IgD-negative memory B cell (primary cell): ENCODE data around the gene EEF1E1. TPM values are rescaled to one million over a fixed set of nuclear protein-coding genes. Genes with fewer than 3 reads are reported as not detected.
A peak's percentile ranks its signal among the peaks of the same experiment; 100 is the strongest.

Experiments
- H3K27ac Mint-ChIP-seq, 3 donors: one replicate each; pipeline ENCODE4 v1.8.0; 2020 to 2022; ENCODE audit warnings: mild to moderate bottlenecking in 3 of 3, mixed read lengths in 3 of 3, moderate library complexity in 1 of 3
- H3K27me3 Mint-ChIP-seq: one replicate; pipeline ENCODE4 v1.8.0; 2021; ENCODE audit warnings: mixed read lengths
- H3K36me3 Mint-ChIP-seq: one replicate; pipeline ENCODE4 v1.8.0; 2020; ENCODE audit warnings: mild to moderate bottlenecking, mixed read lengths
- H3K4me1 Mint-ChIP-seq, 3 donors: one replicate each; pipeline ENCODE4 v1.8.0; 2020 to 2022; ENCODE audit warnings: mixed read lengths in 3 of 3, mild to moderate bottlenecking in 1 of 3
- H3K4me3 Mint-ChIP-seq, 4 donors: one replicate each; pipeline ENCODE4 v1.8.0; 2020 to 2022; ENCODE audit warnings: mild to moderate bottlenecking in 4 of 4, mixed read lengths in 4 of 4, moderate library complexity in 3 of 4
- H3K9me3 Mint-ChIP-seq, 3 donors: one replicate each; pipeline ENCODE4 v1.8.0; 2020 to 2021; ENCODE audit warnings: mixed read lengths in 3 of 3, mild to moderate bottlenecking in 1 of 3
- polyA plus RNA-seq: library from polyadenylated mRNA; unstranded; fragments of 300-500 nt; fragmentation: Illumina TruSeq; gene quantifications from one replicate; pipeline ENCODE4 v1.2.3, GENCODE V29; 2021

Gene EEF1E1
- 54.9 TPM for polyA plus RNA-seq

DNA sequence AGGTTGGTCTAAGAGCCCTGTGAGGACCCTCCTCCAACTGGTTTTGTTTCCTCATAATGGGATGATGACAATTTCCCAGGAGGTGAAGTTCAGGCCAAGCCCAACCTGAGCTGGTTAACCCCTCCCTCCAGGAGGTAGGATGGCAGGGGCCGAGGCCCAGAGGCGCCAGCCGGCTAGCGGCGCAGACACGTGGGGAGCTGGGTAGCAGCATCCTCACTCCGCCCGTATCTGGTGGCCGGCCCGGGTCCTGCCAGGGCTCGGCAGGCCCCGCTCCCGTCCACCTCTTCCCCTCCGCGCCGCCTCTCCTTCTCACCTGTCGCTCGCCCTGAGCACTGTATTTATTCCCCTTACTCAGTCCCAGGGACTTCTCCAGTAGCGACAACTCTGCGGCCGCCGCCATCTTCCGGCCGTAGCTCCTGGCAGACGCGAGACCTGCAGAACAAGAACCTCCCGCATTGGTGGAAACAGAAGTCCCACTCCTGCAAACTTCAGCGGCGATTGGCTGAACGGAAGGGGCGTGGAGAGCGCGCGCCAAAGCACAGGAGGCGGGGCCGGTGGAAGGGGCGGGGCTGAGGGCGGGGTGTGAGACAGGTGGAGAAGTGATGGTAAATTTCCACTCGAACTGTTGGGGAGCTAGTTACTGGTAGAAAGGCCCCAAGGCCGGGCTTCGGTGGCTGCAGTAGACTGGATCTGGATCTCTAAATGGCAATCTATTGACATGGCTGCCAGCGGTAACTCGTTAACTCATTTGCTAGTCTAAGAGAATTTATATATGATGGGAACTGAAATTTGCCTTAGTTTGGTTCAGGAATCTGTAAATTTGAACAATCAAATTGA lies at the start of gene EEF1E1:
TSS of gene EEF1E1 (minus strand) at position 427 of the 837 bp plus-strand sequence. CDS start at position 400, 27 bp downstream.
- H3K9me3 Mint-ChIP-seq: peaks cover 0 to 2% (median 0%) of the 10 kb centered on the region in 3 donors
- peak within 1 kb of the TSS; percentile 96 to 100 (median 98) for H3K4me3 Mint-ChIP-seq
- peaks cover 21 to 26% (median 23%) of the 10 kb centered on the region in 3 donors for H3K4me1 Mint-ChIP-seq
- peaks cover 3% of the 10 kb centered on the region for H3K36me3 Mint-ChIP-seq
- peaks cover 11% of the 10 kb centered on the region for H3K27me3 Mint-ChIP-seq
- peak within 1 kb of the TSS; percentile 91 to 98 (median 95) for H3K27ac Mint-ChIP-seq

DNA sequence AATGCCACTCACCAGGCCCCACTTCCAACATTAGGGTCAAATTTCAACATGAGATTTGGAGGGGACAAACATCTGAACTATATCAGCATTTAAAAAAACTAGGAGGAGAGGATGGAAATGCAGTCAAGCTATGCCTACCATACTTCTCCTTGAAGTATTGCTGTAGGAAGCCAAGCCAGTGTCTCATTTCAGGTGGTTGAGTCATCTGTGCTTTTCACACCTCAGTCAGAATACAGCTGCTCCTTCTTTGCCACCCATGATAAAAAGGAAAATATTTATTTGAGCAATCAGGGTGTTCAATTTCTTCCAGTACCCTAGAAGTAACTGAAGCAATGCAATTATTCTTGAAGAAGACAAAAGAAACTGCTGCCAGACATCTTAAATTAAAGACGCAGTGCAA lies 47.0 kb upstream of the EEF1E1 start:
- H3K9me3 Mint-ChIP-seq: no peaks in the 10 kb centered on the region
- H3K27me3 Mint-ChIP-seq: peaks cover 10% of the 10 kb centered on the region
- H3K4me1 Mint-ChIP-seq: no peaks in the 10 kb centered on the region

DNA sequence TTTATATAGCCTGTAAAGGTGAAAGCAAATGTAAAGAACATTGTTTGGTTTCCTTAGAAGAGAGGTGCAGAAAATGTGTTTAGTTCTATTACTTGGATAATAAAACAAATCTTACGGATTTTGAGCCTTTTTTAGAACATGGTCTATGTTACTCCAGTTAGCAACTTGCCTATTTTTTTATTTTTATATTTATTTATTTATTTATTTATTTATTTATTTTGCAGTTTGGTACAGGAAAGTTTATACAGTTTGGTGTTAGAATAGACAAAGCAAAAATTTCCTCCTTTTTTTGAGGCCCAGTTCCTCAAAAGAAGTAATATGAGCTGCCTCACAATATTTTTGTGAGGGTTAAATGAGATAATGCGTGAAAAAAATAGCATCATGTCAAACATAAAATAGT lies 41.6 kb upstream of the EEF1E1 start:
- H3K27me3 Mint-ChIP-seq: peaks cover 9% of the 10 kb centered on the region
- H3K27ac Mint-ChIP-seq: peak overlapping the region in 1 of 3 donors; percentile 43
- H3K9me3 Mint-ChIP-seq: peaks cover 0 to 2% (median 0%) of the 10 kb centered on the region in 3 donors
- no peaks in the 10 kb centered on the region for H3K36me3 Mint-ChIP-seq
- no peak overlapping the region for H3K4me3 Mint-ChIP-seq
- no peaks in the 10 kb centered on the region for H3K4me1 Mint-ChIP-seq

More for the DNA sequence above, 47.0 kb upstream of the EEF1E1 start:
- H3K27ac Mint-ChIP-seq: no peak overlapping the region
- no peaks in the 10 kb centered on the region for H3K36me3 Mint-ChIP-seq
- H3K4me3 Mint-ChIP-seq: no peak overlapping the region

DNA sequence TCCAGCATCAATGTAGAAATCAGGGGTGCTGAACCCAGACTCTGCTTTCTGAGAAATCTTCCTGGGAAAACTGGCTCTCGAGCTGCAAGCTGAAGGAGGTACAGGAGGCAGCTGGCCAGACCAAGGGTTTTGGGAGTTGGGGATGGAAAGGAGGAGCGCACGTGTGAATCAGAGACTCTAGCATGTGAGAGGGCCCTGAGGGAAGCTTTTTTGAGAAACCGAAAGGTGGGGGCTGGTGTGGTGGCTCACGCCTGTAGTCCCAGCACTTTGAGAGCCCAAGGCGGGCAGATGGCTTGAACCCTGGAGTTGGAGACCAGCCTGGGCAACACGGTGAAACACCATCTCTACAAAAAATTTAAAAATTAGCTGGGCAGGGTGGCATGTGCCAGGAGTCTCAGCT lies 37.1 kb upstream of the EEF1E1 start:
- no peaks in the 10 kb centered on the region for H3K36me3 Mint-ChIP-seq
- no peak overlapping the region for H3K4me3 Mint-ChIP-seq
- H3K4me1 Mint-ChIP-seq: no peaks in the 10 kb centered on the region
- H3K9me3 Mint-ChIP-seq: peaks cover 0 to 2% (median 0%) of the 10 kb centered on the region in 3 donors
- no peak overlapping the region for H3K27ac Mint-ChIP-seq
- peaks cover 13% of the 10 kb centered on the region for H3K27me3 Mint-ChIP-seq

DNA sequence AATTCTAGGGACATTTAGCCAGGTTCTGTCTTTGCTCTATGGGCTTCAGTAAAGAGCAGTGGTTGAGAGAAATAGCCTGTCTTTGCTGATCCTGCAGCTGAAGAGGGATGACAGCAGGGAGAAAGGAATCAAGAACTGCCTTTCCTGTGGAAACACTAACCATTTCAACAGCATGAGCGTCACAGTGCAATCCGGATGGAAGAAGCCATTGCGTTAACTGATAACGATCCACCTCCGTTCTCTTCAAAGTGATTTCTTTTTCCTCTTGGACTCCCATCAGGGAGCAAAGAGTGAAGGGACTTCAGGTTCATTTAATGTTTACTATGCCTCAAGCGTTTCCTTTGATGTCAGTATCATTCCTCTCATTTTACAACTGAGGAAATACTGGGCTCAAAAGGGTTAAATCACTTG lies 35.2 kb upstream of the EEF1E1 start:
- Mint-ChIP-seq H3K36me3 (no peaks in the 10 kb centered on the region), H3K27ac (no peak overlapping the region), H3K27me3 (peaks cover 11% of the 10 kb centered on the region), H3K9me3 (peaks cover 0 to 2% (median 0%) of the 10 kb centered on the region in 3 donors), H3K4me1 (no peaks in the 10 kb centered on the region), H3K4me3 (no peak overlapping the region)

DNA sequence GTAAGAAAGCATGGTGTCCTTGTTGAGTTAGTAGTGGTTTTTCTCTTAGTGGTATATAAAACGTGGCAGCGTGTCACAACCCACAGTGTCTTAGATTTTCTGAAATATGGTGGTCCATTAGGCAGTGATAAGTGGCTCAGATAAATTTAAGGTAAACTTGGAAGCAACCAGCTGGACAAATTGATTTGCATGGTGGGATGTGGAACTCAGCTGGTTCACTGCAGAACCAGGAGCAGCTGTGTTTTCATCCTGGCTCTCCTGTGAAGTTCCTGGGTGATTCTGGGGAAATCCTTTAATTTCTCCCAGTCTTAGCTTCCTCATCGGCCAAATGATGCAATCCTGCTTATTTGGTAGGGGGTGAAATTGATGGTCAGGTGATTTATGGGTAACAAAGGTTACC lies 32.9 kb upstream of the EEF1E1 start:
- peaks cover 15% of the 10 kb centered on the region for H3K27me3 Mint-ChIP-seq
- H3K36me3 Mint-ChIP-seq: no peaks in the 10 kb centered on the region
- no peak overlapping the region for H3K27ac Mint-ChIP-seq
- H3K4me1 Mint-ChIP-seq: no peaks in the 10 kb centered on the region
- no peak overlapping the region for H3K4me3 Mint-ChIP-seq
- H3K9me3 Mint-ChIP-seq: peaks cover 0 to 4% (median 0%) of the 10 kb centered on the region in 3 donors

DNA sequence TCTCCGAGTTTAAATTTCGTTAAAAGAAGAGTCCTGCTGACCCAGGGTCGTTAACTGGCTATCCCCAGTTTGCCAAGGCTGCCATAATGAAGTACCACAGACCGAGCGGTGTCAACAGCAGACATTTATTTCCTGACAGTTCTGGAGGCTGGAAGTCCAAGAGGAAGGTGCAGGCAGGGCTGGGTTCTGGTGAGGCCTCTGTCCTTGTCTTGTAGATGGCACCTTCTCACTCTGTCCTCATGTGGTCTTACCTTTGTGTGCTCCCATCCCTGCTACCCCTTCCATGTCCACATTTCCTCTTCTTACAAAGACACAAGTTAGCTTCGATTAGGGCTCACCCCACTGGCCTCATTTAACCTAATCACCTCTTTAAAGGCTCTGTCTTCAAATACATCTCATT lies 29.8 kb upstream of the EEF1E1 start:
- peaks cover 14% of the 10 kb centered on the region for H3K27me3 Mint-ChIP-seq

DNA sequence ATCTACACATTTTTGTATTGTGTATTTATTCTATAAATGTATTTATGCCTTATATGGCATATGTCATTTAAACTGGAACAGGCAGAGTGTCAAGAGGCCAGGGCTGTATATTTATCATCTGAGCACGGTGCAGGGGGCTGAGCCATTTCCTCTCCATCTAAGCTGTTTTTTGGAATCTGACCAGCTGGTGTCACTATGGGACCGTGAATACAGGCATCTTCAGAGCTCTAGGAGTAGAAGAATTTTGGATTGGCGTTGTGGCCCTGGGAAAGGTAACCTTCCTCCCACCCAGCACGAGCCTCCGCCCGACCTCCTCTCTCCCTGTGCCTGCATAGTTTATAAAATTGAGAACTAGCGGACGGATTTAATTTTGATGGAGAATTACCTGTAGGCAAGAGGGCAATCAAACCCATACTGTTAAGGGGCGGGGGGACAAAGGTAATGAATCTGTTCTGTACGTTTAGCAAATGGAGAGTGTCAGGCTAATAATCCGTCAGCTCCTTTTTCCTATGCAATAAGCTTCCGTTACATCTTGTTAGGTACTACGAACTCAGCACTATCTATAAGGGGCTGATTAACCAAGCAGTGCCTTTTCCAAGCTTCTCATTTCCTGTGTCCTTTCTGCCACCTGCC lies 29.0 kb upstream of the EEF1E1 start:
- Mint-ChIP-seq H3K9me3 (peaks cover 0 to 1% (median 0%) of the 10 kb centered on the region in 3 donors), H3K27ac (no peak overlapping the region), H3K4me1 (no peaks in the 10 kb centered on the region), H3K27me3 (peaks cover 14% of the 10 kb centered on the region), H3K4me3 (no peak overlapping the region), H3K36me3 (no peaks in the 10 kb centered on the region)

More for the DNA sequence above, 29.8 kb upstream of the EEF1E1 start:
- H3K27ac Mint-ChIP-seq: no peak overlapping the region
- H3K9me3 Mint-ChIP-seq: peaks cover 0 to 1% (median 0%) of the 10 kb centered on the region in 3 donors
- H3K4me1 Mint-ChIP-seq: no peaks in the 10 kb centered on the region
- no peaks in the 10 kb centered on the region for H3K36me3 Mint-ChIP-seq
- H3K4me3 Mint-ChIP-seq: no peak overlapping the region

DNA sequence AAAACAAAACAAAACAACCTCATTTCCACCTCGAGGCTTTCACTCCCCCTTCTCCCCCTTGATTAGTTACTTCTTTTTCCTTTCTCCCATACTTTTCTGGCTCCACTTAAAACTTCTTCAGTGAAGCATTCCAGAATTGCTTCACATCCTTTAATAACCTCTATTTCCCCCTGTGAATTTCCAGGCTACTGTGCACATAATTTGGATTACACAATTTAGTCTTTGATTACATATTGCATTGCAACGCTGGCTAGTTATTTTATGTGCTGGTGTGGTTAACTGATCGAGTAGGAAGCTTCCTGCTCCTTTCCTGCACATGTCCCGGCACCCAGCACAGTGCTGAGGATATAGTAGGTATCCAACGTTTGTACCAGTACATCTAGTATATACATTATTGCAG lies 28.1 kb upstream of the EEF1E1 start:
- Mint-ChIP-seq H3K4me1 (no peaks in the 10 kb centered on the region), H3K27me3 (peaks cover 11% of the 10 kb centered on the region), H3K27ac (no peak overlapping the region), H3K9me3 (peaks cover 0 to 1% (median 0%) of the 10 kb centered on the region in 3 donors), H3K36me3 (no peaks in the 10 kb centered on the region), H3K4me3 (no peak overlapping the region)

DNA sequence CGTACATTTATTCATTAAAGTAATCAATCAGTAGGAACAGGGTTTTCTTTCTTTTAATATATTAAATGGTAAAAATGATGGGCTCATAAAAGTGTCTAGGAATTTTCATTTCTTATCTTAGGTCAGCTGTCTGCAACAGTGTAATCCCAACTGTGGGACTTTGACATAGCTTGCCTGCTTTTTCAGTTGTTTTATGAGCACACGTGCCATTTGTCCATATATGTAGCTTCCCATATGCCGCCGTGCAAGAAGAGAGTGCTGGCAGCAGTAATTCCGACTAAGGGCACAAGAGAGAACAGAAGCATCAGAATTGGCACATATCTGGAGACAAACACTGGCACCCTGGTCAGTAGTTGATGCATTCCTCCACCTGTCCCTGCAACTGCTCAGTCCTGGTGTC lies 20.9 kb upstream of the EEF1E1 start:
- H3K9me3 Mint-ChIP-seq: no peaks in the 10 kb centered on the region
- H3K36me3 Mint-ChIP-seq: no peaks in the 10 kb centered on the region
- H3K4me3 Mint-ChIP-seq: no peak overlapping the region
- H3K4me1 Mint-ChIP-seq: no peaks in the 10 kb centered on the region
- peaks cover 5% of the 10 kb centered on the region for H3K27me3 Mint-ChIP-seq
- no peak overlapping the region for H3K27ac Mint-ChIP-seq

DNA sequence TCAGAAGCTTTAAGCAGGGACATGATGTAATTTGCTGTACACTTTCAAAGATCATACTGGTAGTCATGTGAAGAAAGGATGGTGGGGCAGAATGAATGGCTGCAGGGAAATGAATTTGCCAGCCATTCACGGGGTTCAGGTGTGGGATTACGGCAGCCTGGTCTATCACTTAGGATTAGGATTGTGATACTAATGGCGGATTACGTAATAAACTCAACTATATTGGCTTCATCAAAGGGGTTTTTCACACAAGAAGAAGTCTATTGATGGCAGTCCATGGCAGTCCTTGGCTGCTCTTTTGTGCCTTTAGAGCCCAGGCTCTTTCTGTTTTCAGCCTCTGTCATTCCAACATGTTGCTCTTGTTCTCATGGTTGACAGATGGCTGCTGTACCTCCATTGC lies 12.6 kb upstream of the EEF1E1 start:
- Mint-ChIP-seq H3K36me3 (no peaks in the 10 kb centered on the region), H3K4me3 (no peak overlapping the region), H3K4me1 (peaks cover 0 to 2% (median 0%) of the 10 kb centered on the region in 3 donors), H3K27ac (no peak overlapping the region), H3K27me3 (peaks cover 7% of the 10 kb centered on the region), H3K9me3 (peaks cover 0 to 6% (median 3%) of the 10 kb centered on the region in 3 donors)

DNA sequence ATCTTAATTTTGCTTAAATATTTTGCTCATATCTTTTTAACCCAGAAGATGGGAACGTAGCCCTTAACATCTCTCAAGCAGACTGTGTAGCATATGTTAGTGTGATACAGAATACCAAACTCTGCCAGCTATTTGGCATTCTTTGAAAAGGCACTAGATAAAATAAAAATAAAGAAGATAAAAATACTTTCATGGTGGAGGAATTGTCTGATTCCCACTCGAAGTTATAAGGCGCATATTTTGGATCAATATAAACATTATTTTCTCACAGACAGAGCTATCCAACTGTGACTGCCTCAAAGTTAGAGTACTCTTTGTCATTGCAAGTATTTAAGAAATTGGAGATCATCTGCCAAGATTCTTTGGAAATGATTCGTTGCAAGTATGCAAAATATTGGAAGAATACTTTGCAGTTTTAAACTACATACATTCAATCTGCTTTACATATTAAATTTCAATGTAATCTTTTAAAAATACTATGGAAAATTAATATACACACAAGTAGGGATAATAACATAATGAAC lies 10.8 kb upstream of the EEF1E1 start:
- peaks cover 0 to 2% (median 0%) of the 10 kb centered on the region in 3 donors for H3K4me1 Mint-ChIP-seq
- no peaks in the 10 kb centered on the region for H3K36me3 Mint-ChIP-seq
- H3K9me3 Mint-ChIP-seq: peaks cover 0 to 6% (median 3%) of the 10 kb centered on the region in 3 donors
- H3K27ac Mint-ChIP-seq: no peak overlapping the region
- peaks cover 11% of the 10 kb centered on the region for H3K27me3 Mint-ChIP-seq
- no peak overlapping the region for H3K4me3 Mint-ChIP-seq

DNA sequence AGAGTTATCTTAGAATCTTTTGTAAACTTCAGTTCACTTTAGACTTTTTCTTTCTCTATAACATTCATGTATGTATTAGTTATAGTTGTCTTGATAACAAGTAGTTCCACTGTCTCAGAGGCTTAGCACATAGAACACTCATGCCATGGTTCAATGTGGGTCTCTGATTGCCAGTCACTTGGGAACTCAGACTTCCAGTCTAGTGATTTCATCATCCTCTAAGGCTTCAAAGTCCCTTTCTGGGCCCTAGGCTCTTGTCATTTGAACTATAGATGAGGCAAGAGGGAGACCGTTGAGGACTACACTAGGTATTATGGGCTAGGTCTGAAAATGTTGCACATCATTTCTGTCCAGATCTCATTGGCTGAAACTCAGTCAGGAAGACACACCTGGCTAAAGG lies 8.4 kb upstream of the EEF1E1 start:
- Mint-ChIP-seq H3K27me3 (peaks cover 17% of the 10 kb centered on the region), H3K4me3 (no peak overlapping the region), H3K4me1 (peaks cover 0 to 2% (median 1%) of the 10 kb centered on the region in 3 donors), H3K36me3 (peaks cover 2% of the 10 kb centered on the region), H3K9me3 (peaks cover 2 to 4% (median 3%) of the 10 kb centered on the region in 3 donors), H3K27ac (no peak overlapping the region)

DNA sequence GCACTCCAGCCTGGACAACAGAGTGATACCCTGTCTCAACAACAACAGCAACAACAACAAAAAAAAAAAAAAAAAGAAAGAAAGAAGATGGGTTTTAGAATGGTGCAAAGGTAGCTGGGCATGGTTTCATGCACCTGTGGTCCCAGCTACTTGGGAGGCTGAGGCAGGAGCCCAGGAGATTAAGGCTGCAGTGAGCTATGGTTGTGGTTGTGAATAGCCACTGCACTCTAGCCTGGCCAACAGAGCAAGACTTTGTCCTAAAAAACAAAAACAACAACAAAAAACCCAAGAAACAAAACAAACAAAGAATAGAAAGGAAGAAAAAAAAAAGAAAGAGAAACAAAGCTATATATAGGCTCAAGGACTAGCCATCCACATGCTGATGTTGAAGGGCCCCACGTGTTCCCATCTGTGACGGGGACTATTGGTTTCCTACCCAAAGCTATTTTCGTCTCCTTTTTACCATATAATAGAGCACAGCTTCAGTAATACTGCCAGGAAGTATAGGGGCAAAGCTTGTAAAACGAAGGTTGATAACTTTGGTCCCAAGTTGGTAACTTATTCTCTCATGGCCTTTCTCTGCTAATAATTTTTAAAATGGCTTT lies 7.9 kb upstream of the EEF1E1 start:
- H3K27me3 Mint-ChIP-seq: peaks cover 13% of the 10 kb centered on the region
- peaks cover 2% of the 10 kb centered on the region for H3K36me3 Mint-ChIP-seq
- peaks cover 0 to 2% (median 0%) of the 10 kb centered on the region in 3 donors for H3K9me3 Mint-ChIP-seq
- peaks cover 0 to 2% (median 1%) of the 10 kb centered on the region in 3 donors for H3K4me1 Mint-ChIP-seq
- no peak overlapping the region for H3K4me3 Mint-ChIP-seq
- no peak overlapping the region for H3K27ac Mint-ChIP-seq
